HUES64 (cell line): ENCODE data around the gene TF.

ENCODE experiments used
- H3K27ac ChIP-seq: 2 replicates; pipeline ENCODE4 v1.7.0; 2013; ENCODE audit warnings: low read depth, low read length, inconsistent platforms
- H3K27me3 ChIP-seq: 2 replicates; pipeline ENCODE4 v1.6.1; 2013; ENCODE audit warnings: mild to moderate bottlenecking, low read length; ENCODE audit not compliant: insufficient read depth
- H3K36me3 ChIP-seq: 2 replicates; pipeline ENCODE4 v1.6.1; 2013; ENCODE audit warnings: mild to moderate bottlenecking, low read length; ENCODE audit not compliant: insufficient read depth
- H3K4me1 ChIP-seq: 2 replicates; pipeline ENCODE4 v1.6.1; 2013; ENCODE audit warnings: mild to moderate bottlenecking, low read length, moderate library complexity; ENCODE audit not compliant: insufficient read depth
- H3K4me3 ChIP-seq: 2 replicates; pipeline ENCODE4 v1.5.1; 2013; ENCODE audit warnings: mild to moderate bottlenecking, low read length, moderate library complexity
- H3K9ac ChIP-seq: 2 replicates; pipeline ENCODE4 v1.6.1; 2013; ENCODE audit warnings: mild to moderate bottlenecking, low read depth, low read length
- H3K9me3 ChIP-seq: 2 replicates; pipeline ENCODE4 v1.6.1; 2013; ENCODE audit warnings: low read depth, low read length; ENCODE audit not compliant: insufficient read depth
- WGBS: fragments of 150-250, 120-280 bp; methylation state at CpG from one replicate; pipeline ENCODE4 v1.1.7; 2013; ENCODE audit warnings: missing lambda C conversion rate; 5-methylcytosine and 5-hydroxymethylcytosine counted together

The TF gene

GRCh38 chr3:133747907-133748639 is 1.9 kb downstream of the TF start:
- Histone ChIP-seq H3K4me1 (no peaks in the 10 kb centered on the region), H3K36me3 (no peaks in the 10 kb centered on the region), H3K4me3 (no peak overlapping the region), H3K9me3 (no peaks in the 10 kb centered on the region), H3K9ac (no peak overlapping the region), H3K27me3 (peaks cover 34% of the 10 kb centered on the region), H3K27ac (no peak overlapping the region)
- WGBS: 92% methylated on average over 12 of the region's 12 CpGs

DNA sequence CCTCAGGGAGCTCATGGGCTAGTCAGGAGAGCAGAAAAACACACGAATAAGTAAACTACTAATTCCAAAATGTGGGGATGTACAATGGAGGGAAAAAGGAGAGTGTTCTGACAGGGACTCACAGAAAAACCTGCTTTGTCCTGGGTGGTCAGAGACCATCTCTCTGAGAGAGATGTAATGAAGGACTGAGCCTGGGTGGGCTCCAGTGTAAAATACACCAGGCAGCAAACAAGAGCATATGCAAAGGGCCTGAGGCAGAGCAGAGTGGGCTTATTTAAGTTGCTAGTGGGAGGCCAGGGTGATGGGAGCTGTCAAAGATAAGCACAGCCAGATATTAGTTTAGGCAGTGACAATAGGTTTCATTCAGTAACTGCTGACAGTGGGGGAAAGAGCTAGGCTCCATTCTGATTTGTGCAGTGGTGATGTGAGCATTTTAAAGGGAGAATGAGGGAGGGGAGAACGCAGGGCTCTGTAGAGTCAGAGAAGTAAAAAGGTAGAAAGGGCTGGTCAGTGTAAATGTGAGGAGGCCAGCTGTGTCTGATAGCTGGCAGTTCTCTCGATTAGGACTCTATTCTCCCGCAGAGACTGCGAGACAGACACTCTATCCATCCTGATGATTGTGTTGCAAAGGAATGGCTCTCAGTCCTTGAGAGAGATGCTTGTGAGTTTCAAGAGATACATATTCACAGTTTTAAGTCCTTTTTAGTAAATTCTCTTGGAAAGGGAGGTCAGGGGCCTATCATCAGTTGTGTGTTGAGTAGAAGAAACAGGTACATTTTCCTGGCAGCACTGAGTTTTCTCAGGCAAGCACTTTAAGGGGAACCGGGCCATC is 3.5 kb downstream of the TF start:
- WGBS: 94% methylated on average over 6 of the region's 6 CpGs

DNA sequence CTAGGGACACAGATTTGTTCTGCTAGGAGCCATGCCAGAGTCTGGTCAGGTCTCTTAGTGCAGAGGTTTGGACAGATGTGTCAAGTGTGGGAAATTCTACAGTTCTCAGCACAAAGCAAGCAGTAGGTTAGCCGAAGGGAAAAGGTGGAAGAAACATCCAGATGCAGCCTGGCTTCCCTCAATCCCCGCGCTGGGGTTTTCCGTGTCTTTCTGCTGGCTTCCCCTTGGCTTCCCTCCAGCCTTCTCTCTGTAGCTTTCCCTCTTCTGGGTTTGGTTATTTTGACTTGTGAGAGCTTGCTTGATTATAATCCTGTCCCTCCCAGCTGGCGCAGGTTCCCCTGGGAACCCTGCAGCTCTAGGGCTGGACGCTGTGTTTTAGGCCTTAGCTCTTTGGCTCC is 4.1 kb downstream of the TF start:
- Histone ChIP-seq H3K27me3 (peaks cover 23% of the 10 kb centered on the region), H3K36me3 (no peaks in the 10 kb centered on the region)
- 91% methylated on average over 6 of the region's 6 CpGs for WGBS

More for the DNA sequence above, 3.5 kb downstream of the TF start:
- H3K27ac ChIP-seq: no peak overlapping the region
- H3K9ac ChIP-seq: no peak overlapping the region
- no peak overlapping the region for H3K4me3 ChIP-seq
- H3K9me3 ChIP-seq: no peaks in the 10 kb centered on the region
- no peaks in the 10 kb centered on the region for H3K36me3 ChIP-seq
- H3K27me3 ChIP-seq: peaks cover 29% of the 10 kb centered on the region
- H3K4me1 ChIP-seq: no peaks in the 10 kb centered on the region

DNA sequence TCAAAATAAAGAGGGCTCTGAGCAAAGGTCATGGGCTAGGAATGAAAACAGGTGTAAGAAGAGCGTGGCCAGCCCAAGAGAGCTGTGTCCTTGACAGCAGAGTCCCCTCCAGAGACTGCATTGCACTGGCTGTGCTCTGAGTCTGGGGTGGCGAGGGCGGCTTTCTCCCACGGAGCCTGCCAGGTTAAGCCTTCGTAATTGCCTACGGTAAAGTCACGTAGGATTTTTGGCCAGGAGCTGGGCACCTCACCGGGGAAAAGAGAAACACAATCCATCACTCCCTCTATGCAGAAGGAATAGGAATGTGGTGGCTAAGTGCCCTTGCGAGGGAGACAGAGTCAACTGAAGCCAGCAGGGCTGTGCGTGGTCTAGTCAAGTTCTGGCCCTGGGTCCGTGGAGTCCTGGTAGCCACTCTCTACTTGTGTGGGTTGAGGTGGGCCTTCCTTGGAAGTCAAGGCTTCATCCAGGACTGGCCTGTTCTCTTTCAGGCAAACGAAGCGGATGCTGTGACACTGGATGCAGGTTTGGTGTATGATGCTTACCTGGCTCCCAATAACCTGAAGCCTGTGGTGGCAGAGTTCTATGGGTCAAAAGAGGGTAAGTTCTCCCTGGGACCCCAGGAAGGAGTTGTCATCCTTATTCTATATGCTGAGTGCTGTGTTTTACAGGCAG is 7.0 kb downstream of the TF start:
- no peaks in the 10 kb centered on the region for H3K9me3 ChIP-seq
- no peak overlapping the region for H3K9ac ChIP-seq
- no peaks in the 10 kb centered on the region for H3K36me3 ChIP-seq
- 92% methylated on average over 13 of the region's 13 CpGs for WGBS
- H3K27me3 ChIP-seq: no peaks in the 10 kb centered on the region
- H3K4me3 ChIP-seq: no peak overlapping the region
- H3K4me1 ChIP-seq: peaks cover 10% of the 10 kb centered on the region; the same call in 1 of the 2 replicates
- H3K27ac ChIP-seq: no peak overlapping the region

More for the DNA sequence above, 4.1 kb downstream of the TF start:
- Histone ChIP-seq H3K4me1 (no peaks in the 10 kb centered on the region), H3K9ac (no peak overlapping the region), H3K27ac (no peak overlapping the region), H3K4me3 (no peak overlapping the region), H3K9me3 (no peaks in the 10 kb centered on the region)

DNA sequence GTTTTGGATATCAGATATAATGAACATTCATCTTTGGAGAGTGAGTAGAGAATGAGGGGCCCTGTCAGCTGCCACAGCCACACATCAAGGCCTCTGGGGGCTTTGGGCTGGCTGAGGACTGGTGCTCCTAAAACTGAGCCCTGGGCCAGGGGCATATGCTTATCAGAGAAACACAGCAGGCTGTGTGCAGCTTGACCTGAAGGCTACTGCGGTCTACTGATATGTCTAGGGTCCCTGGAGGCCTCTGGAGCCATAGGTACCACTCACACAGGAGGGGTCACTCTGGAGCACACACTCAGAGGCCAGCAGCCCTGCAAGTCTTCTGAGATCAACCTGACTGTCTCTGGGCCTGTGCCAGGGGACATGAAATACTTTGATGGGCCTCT is 7.6 kb downstream of the TF start:
- peaks cover 13% of the 10 kb centered on the region for H3K4me1 ChIP-seq

DNA sequence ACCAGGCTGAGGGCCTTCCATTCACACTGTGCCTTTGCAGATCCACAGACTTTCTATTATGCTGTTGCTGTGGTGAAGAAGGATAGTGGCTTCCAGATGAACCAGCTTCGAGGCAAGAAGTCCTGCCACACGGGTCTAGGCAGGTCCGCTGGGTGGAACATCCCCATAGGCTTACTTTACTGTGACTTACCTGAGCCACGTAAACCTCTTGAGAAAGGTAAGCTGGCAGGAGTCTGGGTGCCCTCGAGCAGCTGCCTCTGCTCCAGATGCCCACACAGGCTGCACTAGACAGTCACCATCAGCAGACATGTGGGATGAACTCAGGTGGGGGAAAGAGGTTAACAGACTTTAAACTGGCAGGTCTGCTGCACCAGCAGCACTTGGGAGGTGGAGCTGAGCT is 8.3 kb downstream of the TF start:
- 96% methylated on average over 5 of the region's 5 CpGs for WGBS
- Histone ChIP-seq H3K4me1 (peaks cover 17% of the 10 kb centered on the region), H3K9ac (no peak overlapping the region), H3K27me3 (no peaks in the 10 kb centered on the region), H3K4me3 (no peak overlapping the region), H3K9me3 (no peaks in the 10 kb centered on the region), H3K27ac (no peak overlapping the region), H3K36me3 (no peaks in the 10 kb centered on the region)

More for the DNA sequence above, 7.6 kb downstream of the TF start:
- H3K9me3 ChIP-seq: no peaks in the 10 kb centered on the region
- H3K4me3 ChIP-seq: no peak overlapping the region
- no peak overlapping the region for H3K9ac ChIP-seq
- H3K36me3 ChIP-seq: no peaks in the 10 kb centered on the region
- 95% methylated on average over 1 of the region's 1 CpG for WGBS
- H3K27me3 ChIP-seq: no peaks in the 10 kb centered on the region
- H3K27ac ChIP-seq: no peak overlapping the region

GRCh38 chr3:133754973-133755828 is 9.0 kb downstream of the TF start:
- H3K9me3 ChIP-seq: no peaks in the 10 kb centered on the region
- H3K27me3 ChIP-seq: no peaks in the 10 kb centered on the region

DNA sequence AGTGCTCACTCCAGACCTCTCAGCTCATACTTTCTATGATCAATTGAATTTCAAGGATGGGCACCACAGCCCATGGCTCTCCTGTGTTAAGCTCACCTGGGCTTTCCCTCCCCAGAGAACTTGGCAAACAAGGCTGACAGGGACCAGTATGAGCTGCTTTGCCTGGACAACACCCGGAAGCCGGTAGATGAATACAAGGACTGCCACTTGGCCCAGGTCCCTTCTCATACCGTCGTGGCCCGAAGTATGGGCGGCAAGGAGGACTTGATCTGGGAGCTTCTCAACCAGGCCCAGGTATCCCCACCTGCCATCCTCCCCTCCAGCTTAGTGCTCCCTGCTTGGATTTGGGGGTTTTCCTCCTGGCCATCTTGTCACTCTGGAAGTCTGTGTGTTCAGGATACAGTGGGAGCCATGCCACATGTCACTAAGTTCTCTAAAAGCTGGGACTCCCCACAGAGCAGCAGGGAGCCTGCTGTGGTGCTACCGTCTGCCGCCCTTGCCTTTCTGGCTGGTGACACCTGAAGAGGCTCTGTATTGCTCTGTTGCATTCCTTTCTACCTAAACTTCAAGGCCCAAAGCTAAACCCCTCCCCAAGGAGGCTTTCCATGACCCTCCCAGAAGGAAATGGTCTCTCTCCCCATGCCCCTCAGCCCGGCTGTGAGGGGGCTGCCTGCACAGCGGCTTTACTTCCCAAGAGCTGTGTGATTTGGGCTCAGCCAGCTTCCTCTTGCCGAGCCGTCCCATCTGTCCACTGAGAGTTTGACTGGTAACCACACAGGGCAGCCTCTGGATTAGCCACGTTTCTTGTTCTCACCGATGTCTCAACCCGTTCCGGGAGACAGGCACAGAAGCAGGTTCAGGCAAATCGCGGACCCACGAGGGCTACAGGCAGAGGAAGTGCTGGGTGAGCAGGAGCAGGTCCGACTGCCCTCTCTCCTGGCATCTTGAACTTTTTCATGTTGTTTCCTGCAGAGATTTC is 10.8 kb downstream of the TF start:
- no peaks in the 10 kb centered on the region for H3K36me3 ChIP-seq
- H3K27ac ChIP-seq: no peak overlapping the region
- H3K9ac ChIP-seq: no peak overlapping the region
- no peaks in the 10 kb centered on the region for H3K9me3 ChIP-seq
- 89% methylated on average over 20 of the region's 20 CpGs for WGBS
- no peak overlapping the region for H3K4me3 ChIP-seq
- peaks cover 17% of the 10 kb centered on the region for H3K4me1 ChIP-seq
- no peaks in the 10 kb centered on the region for H3K27me3 ChIP-seq

More at GRCh38 chr3:133754973-133755828, 9.0 kb downstream of the TF start:
- Histone ChIP-seq H3K36me3 (no peaks in the 10 kb centered on the region), H3K27ac (no peak overlapping the region), H3K9ac (no peak overlapping the region), H3K4me1 (peaks cover 17% of the 10 kb centered on the region), H3K4me3 (no peak overlapping the region)
- 84% methylated on average over 10 of the region's 10 CpGs for WGBS

- WGBS: 92% methylated on average over 6 of the region's 6 CpGs
Observed at GRCh38 chr3:133757701-133758567, 11.7 kb downstream of the TF start.

More at GRCh38 chr3:133757701-133758567, 11.7 kb downstream of the TF start:
- Histone ChIP-seq H3K27ac (no peak overlapping the region), H3K4me1 (peaks cover 17% of the 10 kb centered on the region), H3K4me3 (no peak overlapping the region), H3K27me3 (no peaks in the 10 kb centered on the region), H3K9ac (no peak overlapping the region), H3K9me3 (no peaks in the 10 kb centered on the region), H3K36me3 (no peaks in the 10 kb centered on the region)
